WTC11 (cell line): Measurements from ENCODE around the gene SIRT3. TPM values are rescaled to one million over a fixed set of nuclear protein-coding genes. Genes with fewer than 3 reads are reported as not detected.

Experiments used
- ATAC-seq: fragments of 200-7000 bp; cut with Tn5 transposase; 2 replicates; pipeline ENCODE4 v1.10.0; 2021; ENCODE audit warnings: mild to moderate bottlenecking, moderate library complexity
- CTCF ChIA-PET: fragments of 300-600 bp; sonication (Branson Sonifier 250); formaldehyde crosslinking; loops from one replicate; lab custom pipeline; 2021; ENCODE audit warnings: antibody characterized with exemption; lab: Charles Lee
- POLR2A ChIA-PET: fragments of 350-600 bp; sonication (Branson Sonifier 250); formaldehyde crosslinking; loops from one replicate; lab custom pipeline; 2021; ENCODE audit warnings: antibody characterized with exemption; lab: Charles Lee
- DNase-seq: peaks from one replicate; pipeline ENCODE4 v3.0.0; 2021; ENCODE audit warnings: low spot score
- H3K27ac Mint-ChIP-seq: 2 replicates; pipeline ENCODE4 v1.8.0; 2021; ENCODE audit warnings: mixed read lengths
- H3K27me3 Mint-ChIP-seq: 2 replicates; pipeline ENCODE4 v1.8.0; 2021; ENCODE audit warnings: low read depth, mild to moderate bottlenecking, moderate library complexity, mixed read lengths
- H3K36me3 Mint-ChIP-seq: 2 replicates; pipeline ENCODE4 v1.8.0; 2021; ENCODE audit warnings: mixed read lengths
- H3K4me1 Mint-ChIP-seq: 2 replicates; pipeline ENCODE4 v1.8.0; 2022; ENCODE audit warnings: mixed read lengths
- H3K4me3 Mint-ChIP-seq: 2 replicates; pipeline ENCODE4 v1.8.0; 2021; ENCODE audit warnings: mild to moderate bottlenecking, moderate library complexity, mixed read lengths
- H3K9me3 Mint-ChIP-seq: 2 replicates; pipeline ENCODE4 v1.8.0; 2021; ENCODE audit warnings: mixed read lengths
- ATF6 ChIP-seq: sonication (generic); formaldehyde crosslinking; IDR thresholded peaks from 2 replicates; pipeline ENCODE4 v1.8.1; 2023; ENCODE audit warnings: mild to moderate bottlenecking, missing genetic modification reagents
- ETV6 ChIP-seq: sonication (generic); formaldehyde crosslinking; IDR thresholded peaks from 2 replicates; pipeline ENCODE4 v1.8.1; 2022; ENCODE audit warnings: mild to moderate bottlenecking, missing genetic modification reagents
- GABPB1 ChIP-seq: sonication (generic); formaldehyde crosslinking; IDR thresholded peaks from 2 replicates; pipeline ENCODE4 v1.8.1; 2023; ENCODE audit warnings: mild to moderate bottlenecking, missing genetic modification reagents
- IRF1 ChIP-seq: sonication (generic); formaldehyde crosslinking; IDR thresholded peaks from 2 replicates; pipeline ENCODE4 v1.8.0; 2023; ENCODE audit warnings: missing genetic modification reagents
- KAT7 ChIP-seq: sonication (generic); formaldehyde crosslinking; IDR thresholded peaks from 2 replicates; pipeline ENCODE4 v1.8.1; 2023; ENCODE audit warnings: missing genetic modification reagents, mild to moderate bottlenecking, borderline replicate concordance
- NR2C2 ChIP-seq: sonication (generic); formaldehyde crosslinking; IDR thresholded peaks from 2 replicates; pipeline ENCODE4 v1.8.0; 2022; ENCODE audit warnings: mild to moderate bottlenecking, missing genetic modification reagents
- RELA ChIP-seq: sonication (generic); formaldehyde crosslinking; IDR thresholded peaks from 2 replicates; pipeline ENCODE4 v1.8.1; 2022; ENCODE audit warnings: missing genetic modification reagents, mild to moderate bottlenecking, borderline replicate concordance
- STAT6 ChIP-seq: sonication (generic); formaldehyde crosslinking; conservative IDR thresholded peaks from 2 replicates; pipeline ENCODE4 v1.8.1; 2023; ENCODE audit warnings: mild to moderate bottlenecking, low read depth, missing genetic modification reagents, moderate library complexity
- TCF7 ChIP-seq: sonication (generic); formaldehyde crosslinking; IDR thresholded peaks from 2 replicates; pipeline ENCODE4 v1.8.0; 2022; ENCODE audit warnings: mild to moderate bottlenecking, low read depth, missing genetic modification reagents, moderate library complexity
- TEAD4 ChIP-seq: sonication (generic); formaldehyde crosslinking; IDR thresholded peaks from 2 replicates; pipeline ENCODE4 v1.8.0; 2022; ENCODE audit warnings: mild to moderate bottlenecking, missing genetic modification reagents
- TP53 ChIP-seq: sonication (generic); formaldehyde crosslinking; IDR thresholded peaks from 2 replicates; pipeline ENCODE4 v1.8.1; 2023; ENCODE audit warnings: mild to moderate bottlenecking, missing genetic modification reagents
- USF1 ChIP-seq: sonication (generic); formaldehyde crosslinking; IDR thresholded peaks from 2 replicates; pipeline ENCODE4 v1.8.0; 2022; ENCODE audit warnings: mild to moderate bottlenecking, missing genetic modification reagents
- ZNF263 ChIP-seq: sonication (generic); formaldehyde crosslinking; IDR thresholded peaks from 2 replicates; pipeline ENCODE4 v1.8.1; 2022; ENCODE audit warnings: low read depth, mild to moderate bottlenecking, moderate library complexity, missing genetic modification reagents
- ZNF396 ChIP-seq: fragments of 250-450 bp; sonication (Bioruptor Pico); IDR thresholded peaks from 2 replicates; pipeline ENCODE4 v1.8.0; 2021; ENCODE audit warnings: mild to moderate bottlenecking, moderate library complexity, borderline replicate concordance
- ZNF425 ChIP-seq: fragments of 250-450 bp; sonication (Bioruptor Pico); conservative IDR thresholded peaks from 2 replicates; pipeline ENCODE4 v1.9.0; 2021; ENCODE audit warnings: mild to moderate bottlenecking
- total RNA-seq: library from RNA; stranded (reverse); gene quantifications from 3 replicates; pipeline ENCODE4 v1.2.3, GENCODE V29; 2021

The SIRT3 gene
- total RNA-seq, 1 experiment from 2014 or later = 21.0 TPM

GRCh38 chr11:266676-267439 is 30.7 kb upstream of the SIRT3 start (continued):
- TF ChIP-seq ETV6 (CRISPR knock-in tag) = no peak
- peak; percentile 57; the same call in 1 of the 2 replicates for TF ChIP-seq ZNF263 (CRISPR knock-in tag)
- no peak for TF ChIP-seq KAT7 (CRISPR knock-in tag)

- no peak for ATAC-seq
- DNase-seq = no peak
Observed at GRCh38 chr11:261624-262023, 25.5 kb upstream of the SIRT3 start.

More at GRCh38 chr11:261624-262023, 25.5 kb upstream of the SIRT3 start:
- H3K9me3 Mint-ChIP-seq = peaks cover 31% of the 10 kb centered on the region
- TF ChIP-seq TCF7 (CRISPR knock-in tag) = no peak
- TF ChIP-seq TEAD4 (CRISPR knock-in tag) = no peak
- TF ChIP-seq GABPB1 (CRISPR knock-in tag) = no peak
- TF ChIP-seq ZNF425 = no peak
- no peak for TF ChIP-seq ATF6
- TF ChIP-seq RELA = no peak
- TF ChIP-seq STAT6 (CRISPR knock-in tag) = no peak
- TF ChIP-seq NR2C2 (CRISPR knock-in tag) = no peak
- no peak for TF ChIP-seq ZNF396 (CRISPR knock-in tag)
- no peak for TF ChIP-seq USF1 (CRISPR knock-in tag)
- no peak for TF ChIP-seq IRF1 (CRISPR knock-in tag)
- no peak for TF ChIP-seq TP53 (CRISPR knock-in tag)
- TF ChIP-seq, all 79 proteins: peak for 0
- POLR2A ChIA-PET = interaction anchor here (1.4 kb wide), 1 partner anchor 8 kb away, joined by 3 read pairs; no protein-coding TSS in a partner anchor
- Mint-ChIP-seq H3K27ac (no peak overlapping the region), H3K4me1 (no peaks in the 10 kb centered on the region), H3K4me3 (no peak overlapping the region), H3K36me3 (peaks cover 12% of the 10 kb centered on the region), H3K27me3 (peaks cover 7% of the 10 kb centered on the region; the same call in 1 of the 2 replicates)
- CTCF ChIA-PET = interaction anchor here (1.6 kb wide), 1 partner anchor 11 kb away, joined by 8 read pairs; no protein-coding TSS in a partner anchor
